ENCODE results near the gene ORAI3.

GRCh38 chr16:30956601-30957455 lies 8.0 kb downstream of the ORAI3 start:
- no peak for TF ChIP-seq EZH2 (IDR thresholded peaks at IDR 0.05; ENCODE audit: insufficient read depth, poor library complexity, severe bottlenecking)
- TF ChIP-seq EZH2phosphoT487 (IDR thresholded peaks at IDR 0.05; ENCODE audit: insufficient read depth, low read depth) = no peak

Measured in GM23248 (cell line).